ENCODE results near the gene ANKS3. TPM values are rescaled to one million over a fixed set of nuclear protein-coding genes. Genes with fewer than 3 reads are reported as not detected.

The ANKS3 gene
- total RNA-seq, 1 experiment from 2014 or later, result 12.8 TPM

DNA sequence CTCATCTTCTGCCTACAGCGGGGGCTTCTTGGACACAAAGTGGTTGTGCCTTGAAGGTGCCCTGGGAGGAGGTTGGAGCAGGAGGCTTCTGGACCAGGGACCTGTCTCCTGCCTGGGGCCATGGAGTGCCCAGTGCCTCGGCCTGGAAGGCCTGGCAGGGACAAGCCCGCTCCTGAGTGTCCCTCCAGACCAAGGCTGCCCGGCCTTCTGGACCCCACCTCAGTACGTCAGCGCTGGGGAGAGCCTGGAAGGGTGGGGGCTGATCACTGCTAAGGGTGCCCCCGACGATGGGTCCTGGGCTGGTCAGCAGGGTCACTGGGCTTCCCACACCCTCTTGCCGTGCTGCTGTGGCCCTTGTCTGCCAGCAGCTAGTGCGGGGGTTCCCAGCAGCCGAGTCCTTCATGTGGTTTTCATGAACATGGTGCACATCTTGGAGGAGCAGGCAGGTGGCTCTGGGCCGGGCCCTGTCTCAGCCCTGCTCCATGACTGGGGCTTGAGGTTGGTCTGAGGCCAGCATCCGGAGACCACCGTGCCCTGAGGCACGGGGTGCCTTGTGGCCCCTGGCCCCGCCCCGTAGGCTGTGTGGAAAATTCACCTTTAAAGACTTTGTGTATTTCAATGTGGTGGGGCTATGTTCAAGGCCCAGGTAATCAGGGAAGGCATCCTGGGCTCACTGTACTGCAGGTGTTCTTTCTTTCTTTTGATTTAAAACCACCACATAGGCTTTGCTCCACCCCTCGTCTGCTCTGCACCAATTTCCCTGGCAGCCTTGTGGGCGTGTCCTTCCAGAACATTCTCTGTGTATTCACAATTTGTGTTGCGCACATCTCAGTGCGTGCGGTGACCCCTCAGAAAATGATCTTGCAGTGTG is 87.1 kb downstream of the ANKS3 start:
- DNase-seq (ENCODE audit: low spot score), result no peak

More for the DNA sequence above, 87.1 kb downstream of the ANKS3 start:
- in situ Hi-C loops (cut with HindIII; ENCODE audit: low sequenced_read_pairs), result no loop called here

Other genes with a start within 250 kb of the ANKS3 start
- 12.4 and 17.2 TPM in 2 replicates for gene CDIP1, start 195.5 kb downstream of the ANKS3 start, total RNA-seq (2014; rRNA removed; shearing (Covaris generic))
- 0.17 TPM in 1 of 2 replicates, not detected in the other for gene C16orf96, start 177.9 kb downstream of the ANKS3 start, total RNA-seq (2014; rRNA removed; shearing (Covaris generic))
- 12.4 and 15.6 TPM in 2 replicates for gene UBALD1, start 119.4 kb downstream of the ANKS3 start, total RNA-seq (2014; rRNA removed; shearing (Covaris generic))
- gene MGRN1, start 109.4 kb downstream of the ANKS3 start, total RNA-seq (2014; rRNA removed; shearing (Covaris generic)), result 13.3 and 21.4 TPM in 2 replicates
- 71.5 and 89.1 TPM in 2 replicates for gene NUDT16L1, start 40.7 kb downstream of the ANKS3 start, total RNA-seq (2014; rRNA removed; shearing (Covaris generic))
- gene DNAAF8, start 266 bp upstream of the ANKS3 start, total RNA-seq (2014; rRNA removed; shearing (Covaris generic)), result not detected in 2 replicates
- 11.0 and 16.2 TPM in 2 replicates for gene ZNF500, start 32.9 kb upstream of the ANKS3 start, total RNA-seq (2014; rRNA removed; shearing (Covaris generic))
- gene SEPTIN12, start 54.1 kb upstream of the ANKS3 start, total RNA-seq (2014; rRNA removed; shearing (Covaris generic)), result not detected in 2 replicates
- not detected in 2 replicates for gene SMIM22, start 61.1 kb upstream of the ANKS3 start, total RNA-seq (2014; rRNA removed; shearing (Covaris generic))
- 25.9 and 30.4 TPM in 2 replicates for gene ROGDI, start 68.4 kb upstream of the ANKS3 start, total RNA-seq (2014; rRNA removed; shearing (Covaris generic))
- gene GLYR1, start 113.0 kb upstream of the ANKS3 start, total RNA-seq (2014; rRNA removed; shearing (Covaris generic)), result 79.9 and 82.0 TPM in 2 replicates
- 22.6 and 24.7 TPM in 2 replicates for gene UBN1, start 113.2 kb upstream of the ANKS3 start, total RNA-seq (2014; rRNA removed; shearing (Covaris generic))
- 33.2 and 41.0 TPM in 2 replicates for gene PPL, start 202.9 kb upstream of the ANKS3 start, total RNA-seq (2014; rRNA removed; shearing (Covaris generic))
- 0.10 and 0.86 TPM in 2 replicates for gene SEC14L5, start 224.1 kb upstream of the ANKS3 start, total RNA-seq (2014; rRNA removed; shearing (Covaris generic))

Measured in G401 (cell line).